Activated T-helper 1 cell treated with anti-CD3 and anti-CD28 coated beads, Interleukin-12 subunit alpha, Interleukin-12 subunit beta, Interleukin-2, Interleukin-4 antibody, amounts not matched to agents 30 ng/mL and 10 ng/mL and 1 ng/mL, durations not matched to agents 14 hours and 24 hours and 36 hours (primary cell): Measurements from ENCODE around the gene SAMD1. TPM values are rescaled to one million over a fixed set of nuclear protein-coding genes. Genes with fewer than 3 reads are reported as not detected.
A peak's percentile ranks its signal among the peaks of the same experiment; 100 is the strongest.

Experiments used
- DNase-seq: peaks from one replicate; pipeline ENCODE4 v3.0.0; 2021; ENCODE audit warnings: low spot score
- H3K27ac Mint-ChIP-seq: one replicate; pipeline ENCODE4 v1.8.0; 2021; ENCODE audit warnings: mild to moderate bottlenecking, mixed read lengths
- H3K27me3 Mint-ChIP-seq: one replicate; pipeline ENCODE4 v1.8.0; 2022; ENCODE audit warnings: mild to moderate bottlenecking, moderate library complexity, mixed read lengths; ENCODE audit not compliant: insufficient read depth
- H3K36me3 Mint-ChIP-seq: one replicate; pipeline ENCODE4 v1.8.0; 2021; ENCODE audit warnings: low read depth, mixed read lengths
- H3K4me1 Mint-ChIP-seq: one replicate; pipeline ENCODE4 v1.8.0; 2021; ENCODE audit warnings: low read depth, mixed read lengths
- H3K4me3 Mint-ChIP-seq: one replicate; pipeline ENCODE4 v1.8.0; 2021; ENCODE audit warnings: mild to moderate bottlenecking, moderate library complexity, mixed read lengths
- H3K9me3 Mint-ChIP-seq: one replicate; pipeline ENCODE4 v1.8.0; 2021; ENCODE audit warnings: mixed read lengths
- intact Hi-C: fragments of 100-400 bp; cut with micrococcal nuclease; formaldehyde crosslinking; loops from one replicate; pipeline ENCODE4 v1.15.1; 2024
- total RNA-seq: library from RNA; stranded (reverse); gene quantifications from 2 replicates; pipeline ENCODE4 v1.2.3, GENCODE V29; 2022

SAMD1 gene
- total RNA-seq, result 130 TPM in 2 replicates

GRCh38 chr19:14090509-14091080, at the start of gene SAMD1:
TSS of gene SAMD1 (minus strand) at chr19:14090751.
- H3K4me1 Mint-ChIP-seq, result peaks cover 16% of the 10 kb centered on the region
- H3K27ac Mint-ChIP-seq, result peak within 1 kb of the TSS; percentile 100
- peaks cover 7% of the 10 kb centered on the region for H3K9me3 Mint-ChIP-seq
- peaks cover 35% of the 10 kb centered on the region for H3K36me3 Mint-ChIP-seq
- DNase-seq, result peak; percentile 62
- no peaks in the 10 kb centered on the region for H3K27me3 Mint-ChIP-seq
- H3K4me3 Mint-ChIP-seq, result peak within 1 kb of the TSS; percentile 99
- intact Hi-C loops, result loop anchor here (1.0 to 2.0 kb wide), 4 partner anchors 9 to 47 kb away; partner anchors contain the start of gene PRKACA

GRCh38 chr19:14139944-14140343, 49.4 kb upstream of the SAMD1 start:
- H3K36me3 Mint-ChIP-seq, result peaks cover 10% of the 10 kb centered on the region
- peak overlapping the region; percentile 53 for H3K27ac Mint-ChIP-seq

GRCh38 chr19:14138576-14139265, 48.2 kb upstream of the SAMD1 start:
- intact Hi-C loops, result loop anchor here (5.0 kb wide), 1 partner anchor 339 kb away; the partner anchor contains the start of gene PTGER1

More at GRCh38 chr19:14139944-14140343, 49.4 kb upstream of the SAMD1 start:
- DNase-seq, result no peak
- H3K4me1 Mint-ChIP-seq, result peaks cover 22% of the 10 kb centered on the region
- H3K27me3 Mint-ChIP-seq, result no peaks in the 10 kb centered on the region
- H3K9me3 Mint-ChIP-seq, result no peaks in the 10 kb centered on the region
- intact Hi-C loops, result loop anchor here (5.0 kb wide), 1 partner anchor 337 kb away; the partner anchor contains the start of gene PTGER1
- peak overlapping the region; percentile 21 for H3K4me3 Mint-ChIP-seq

GRCh38 chr19:14136509-14137281, 46.1 kb upstream of the SAMD1 start, which contains the start of gene ASF1B:
TSS of gene ASF1B (minus strand) at chr19:14136589. CDS start at chr19:14136456, 133 bp downstream.
- peak within 1 kb of the TSS; percentile 92 for H3K27ac Mint-ChIP-seq
- H3K27me3 Mint-ChIP-seq, result no peaks in the 10 kb centered on the region
- peak within 1 kb of the TSS; percentile 83 for H3K4me3 Mint-ChIP-seq
- H3K36me3 Mint-ChIP-seq, result peaks cover 17% of the 10 kb centered on the region
- intact Hi-C loops, result loop anchor here (1.0 to 5.0 kb wide), 16 partner anchors 13 to 382 kb away; partner anchors contain the start of genes ADGRL1, DCAF15, DDX39A and DNAJB1
- DNase-seq, result peak; percentile 98
- H3K9me3 Mint-ChIP-seq, result no peaks in the 10 kb centered on the region
- H3K4me1 Mint-ChIP-seq, result peaks cover 31% of the 10 kb centered on the region

More at GRCh38 chr19:14138576-14139265, 48.2 kb upstream of the SAMD1 start:
- Mint-ChIP-seq H3K27ac (peak overlapping the region; percentile 64), H3K4me3 (peak overlapping the region; percentile 50), H3K27me3 (no peaks in the 10 kb centered on the region), H3K4me1 (peaks cover 31% of the 10 kb centered on the region), H3K9me3 (no peaks in the 10 kb centered on the region), H3K36me3 (peaks cover 17% of the 10 kb centered on the region)
- DNase-seq, result no peak

GRCh38 chr19:14135985-14136508, 45.5 kb upstream of the SAMD1 start:
- Mint-ChIP-seq H3K9me3 (no peaks in the 10 kb centered on the region), H3K27ac (peak overlapping the region; percentile 85), H3K4me3 (peak overlapping the region; percentile 83), H3K27me3 (no peaks in the 10 kb centered on the region), H3K36me3 (peaks cover 18% of the 10 kb centered on the region), H3K4me1 (peaks cover 31% of the 10 kb centered on the region)
- intact Hi-C loops, result loop anchor here (1.0 to 5.0 kb wide), 7 partner anchors 18 to 341 kb away; partner anchors contain the start of genes ADGRL1, MISP3 and PTGER1
- DNase-seq, result no peak

- H3K27ac Mint-ChIP-seq, result peak overlapping the region; percentile 85
Observed at GRCh38 chr19:14135355-14135754, 44.8 kb upstream of the SAMD1 start.

GRCh38 chr19:14127929-14128509, 37.5 kb upstream of the SAMD1 start:
- Mint-ChIP-seq H3K27ac (no peak overlapping the region), H3K4me1 (no peaks in the 10 kb centered on the region), H3K27me3 (no peaks in the 10 kb centered on the region), H3K36me3 (peaks cover 3% of the 10 kb centered on the region), H3K4me3 (no peak overlapping the region), H3K9me3 (no peaks in the 10 kb centered on the region)
- DNase-seq, result no peak
- intact Hi-C loops, result no loop called here

More at GRCh38 chr19:14135355-14135754, 44.8 kb upstream of the SAMD1 start:
- H3K36me3 Mint-ChIP-seq, result peaks cover 18% of the 10 kb centered on the region
- DNase-seq, result no peak
- no peaks in the 10 kb centered on the region for H3K27me3 Mint-ChIP-seq
- H3K4me3 Mint-ChIP-seq, result peak overlapping the region; percentile 83
- H3K9me3 Mint-ChIP-seq, result no peaks in the 10 kb centered on the region
- H3K4me1 Mint-ChIP-seq, result peaks cover 31% of the 10 kb centered on the region
- intact Hi-C loops, result loop anchor here (5.0 kb wide), 1 partner anchor 342 kb away; the partner anchor contains the start of gene PTGER1

- Mint-ChIP-seq H3K27ac (no peak overlapping the region), H3K4me1 (no peaks in the 10 kb centered on the region), H3K4me3 (no peak overlapping the region), H3K36me3 (peaks cover 4% of the 10 kb centered on the region), H3K27me3 (no peaks in the 10 kb centered on the region), H3K9me3 (no peaks in the 10 kb centered on the region)
- DNase-seq, result no peak
- intact Hi-C loops, result no loop called here
Observed at GRCh38 chr19:14127176-14127575, 36.6 kb upstream of the SAMD1 start.

GRCh38 chr19:14122924-14123323, 32.4 kb upstream of the SAMD1 start:
- H3K27ac Mint-ChIP-seq, result no peak overlapping the region
- intact Hi-C loops, result no loop called here
- peaks cover 2% of the 10 kb centered on the region for H3K27me3 Mint-ChIP-seq
- H3K4me1 Mint-ChIP-seq, result peaks cover 11% of the 10 kb centered on the region
- no peak overlapping the region for H3K4me3 Mint-ChIP-seq
- no peaks in the 10 kb centered on the region for H3K9me3 Mint-ChIP-seq
- H3K36me3 Mint-ChIP-seq, result peaks cover 6% of the 10 kb centered on the region
- DNase-seq, result no peak

- DNase-seq, result no peak
- Mint-ChIP-seq H3K36me3 (peaks cover 6% of the 10 kb centered on the region), H3K4me1 (peaks cover 26% of the 10 kb centered on the region), H3K9me3 (no peaks in the 10 kb centered on the region), H3K27me3 (peaks cover 2% of the 10 kb centered on the region), H3K27ac (no peak overlapping the region), H3K4me3 (no peak overlapping the region)
- intact Hi-C loops, result no loop called here
Observed at GRCh38 chr19:14120497-14120780, 29.9 kb upstream of the SAMD1 start.

- Mint-ChIP-seq H3K27ac (no peak overlapping the region), H3K36me3 (peaks cover 6% of the 10 kb centered on the region), H3K4me1 (peaks cover 30% of the 10 kb centered on the region), H3K4me3 (peak overlapping the region; percentile 13), H3K9me3 (no peaks in the 10 kb centered on the region), H3K27me3 (peaks cover 2% of the 10 kb centered on the region)
- intact Hi-C loops, result loop anchor here (5.0 to 10.0 kb wide), 2 partner anchors 345 to 523 kb away; partner anchors contain the start of gene C19orf53
- no peak for DNase-seq
Observed at GRCh38 chr19:14119644-14120496, 29.3 kb upstream of the SAMD1 start.
